ENCODE data around the gene PLEKHA7. TPM values are rescaled to one million over a fixed set of nuclear protein-coding genes. Genes with fewer than 3 reads are reported as not detected.
A peak's percentile ranks its signal among the peaks of the same experiment; 100 is the strongest.

Gene PLEKHA7
- total RNA-seq, 1 experiment from 2014 or later = 13.0 TPM

DNA sequence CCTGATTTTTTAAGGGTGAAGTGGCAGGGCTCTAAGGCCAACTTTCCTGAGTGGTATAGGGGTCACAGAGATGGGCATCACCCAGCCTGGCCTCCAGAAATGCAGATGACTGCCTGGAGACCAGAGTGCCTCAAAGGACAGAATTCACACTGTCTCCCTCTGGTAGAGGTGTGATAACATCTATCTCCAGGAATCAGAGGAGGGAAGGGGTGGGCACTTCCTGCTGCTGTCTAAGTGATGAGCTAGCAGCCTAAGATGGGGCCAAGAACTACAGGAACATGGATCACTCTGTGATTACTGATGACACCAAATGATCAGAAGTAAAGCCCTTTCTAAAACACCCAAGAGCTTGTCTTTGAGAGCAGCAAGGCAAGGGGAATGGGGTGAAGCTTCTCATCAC lies 213.8 kb downstream of the PLEKHA7 start (continued):
- TF ChIP-seq, protein P1, sequence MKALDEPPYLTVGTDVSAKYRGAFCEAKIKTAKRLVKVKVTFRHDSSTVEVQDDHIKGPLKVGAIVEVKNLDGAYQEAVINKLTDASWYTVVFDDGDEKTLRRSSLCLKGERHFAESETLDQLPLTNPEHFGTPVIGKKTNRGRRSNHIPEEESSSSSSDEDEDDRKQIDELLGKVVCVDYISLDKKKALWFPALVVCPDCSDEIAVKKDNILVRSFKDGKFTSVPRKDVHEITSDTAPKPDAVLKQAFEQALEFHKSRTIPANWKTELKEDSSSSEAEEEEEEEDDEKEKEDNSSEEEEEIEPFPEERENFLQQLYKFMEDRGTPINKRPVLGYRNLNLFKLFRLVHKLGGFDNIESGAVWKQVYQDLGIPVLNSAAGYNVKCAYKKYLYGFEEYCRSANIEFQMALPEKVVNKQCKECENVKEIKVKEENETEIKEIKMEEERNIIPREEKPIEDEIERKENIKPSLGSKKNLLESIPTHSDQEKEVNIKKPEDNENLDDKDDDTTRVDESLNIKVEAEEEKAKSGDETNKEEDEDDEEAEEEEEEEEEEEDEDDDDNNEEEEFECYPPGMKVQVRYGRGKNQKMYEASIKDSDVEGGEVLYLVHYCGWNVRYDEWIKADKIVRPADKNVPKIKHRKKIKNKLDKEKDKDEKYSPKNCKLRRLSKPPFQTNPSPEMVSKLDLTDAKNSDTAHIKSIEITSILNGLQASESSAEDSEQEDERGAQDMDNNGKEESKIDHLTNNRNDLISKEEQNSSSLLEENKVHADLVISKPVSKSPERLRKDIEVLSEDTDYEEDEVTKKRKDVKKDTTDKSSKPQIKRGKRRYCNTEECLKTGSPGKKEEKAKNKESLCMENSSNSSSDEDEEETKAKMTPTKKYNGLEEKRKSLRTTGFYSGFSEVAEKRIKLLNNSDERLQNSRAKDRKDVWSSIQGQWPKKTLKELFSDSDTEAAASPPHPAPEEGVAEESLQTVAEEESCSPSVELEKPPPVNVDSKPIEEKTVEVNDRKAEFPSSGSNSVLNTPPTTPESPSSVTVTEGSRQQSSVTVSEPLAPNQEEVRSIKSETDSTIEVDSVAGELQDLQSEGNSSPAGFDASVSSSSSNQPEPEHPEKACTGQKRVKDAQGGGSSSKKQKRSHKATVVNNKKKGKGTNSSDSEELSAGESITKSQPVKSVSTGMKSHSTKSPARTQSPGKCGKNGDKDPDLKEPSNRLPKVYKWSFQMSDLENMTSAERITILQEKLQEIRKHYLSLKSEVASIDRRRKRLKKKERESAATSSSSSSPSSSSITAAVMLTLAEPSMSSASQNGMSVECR (CRISPR knock-in tag; IDR thresholded peaks at IDR 0.05; ENCODE audit: borderline replicate concordance) = no peak
- TF ChIP-seq, protein P2, sequence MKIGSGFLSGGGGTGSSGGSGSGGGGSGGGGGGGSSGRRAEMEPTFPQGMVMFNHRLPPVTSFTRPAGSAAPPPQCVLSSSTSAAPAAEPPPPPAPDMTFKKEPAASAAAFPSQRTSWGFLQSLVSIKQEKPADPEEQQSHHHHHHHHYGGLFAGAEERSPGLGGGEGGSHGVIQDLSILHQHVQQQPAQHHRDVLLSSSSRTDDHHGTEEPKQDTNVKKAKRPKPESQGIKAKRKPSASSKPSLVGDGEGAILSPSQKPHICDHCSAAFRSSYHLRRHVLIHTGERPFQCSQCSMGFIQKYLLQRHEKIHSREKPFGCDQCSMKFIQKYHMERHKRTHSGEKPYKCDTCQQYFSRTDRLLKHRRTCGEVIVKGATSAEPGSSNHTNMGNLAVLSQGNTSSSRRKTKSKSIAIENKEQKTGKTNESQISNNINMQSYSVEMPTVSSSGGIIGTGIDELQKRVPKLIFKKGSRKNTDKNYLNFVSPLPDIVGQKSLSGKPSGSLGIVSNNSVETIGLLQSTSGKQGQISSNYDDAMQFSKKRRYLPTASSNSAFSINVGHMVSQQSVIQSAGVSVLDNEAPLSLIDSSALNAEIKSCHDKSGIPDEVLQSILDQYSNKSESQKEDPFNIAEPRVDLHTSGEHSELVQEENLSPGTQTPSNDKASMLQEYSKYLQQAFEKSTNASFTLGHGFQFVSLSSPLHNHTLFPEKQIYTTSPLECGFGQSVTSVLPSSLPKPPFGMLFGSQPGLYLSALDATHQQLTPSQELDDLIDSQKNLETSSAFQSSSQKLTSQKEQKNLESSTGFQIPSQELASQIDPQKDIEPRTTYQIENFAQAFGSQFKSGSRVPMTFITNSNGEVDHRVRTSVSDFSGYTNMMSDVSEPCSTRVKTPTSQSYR (CRISPR knock-in tag; IDR thresholded peaks at IDR 0.05) = no peak
- TF ChIP-seq PRRX2 (CRISPR knock-in tag; IDR thresholded peaks at IDR 0.05) = no peak
- TF ChIP-seq, protein P3, sequence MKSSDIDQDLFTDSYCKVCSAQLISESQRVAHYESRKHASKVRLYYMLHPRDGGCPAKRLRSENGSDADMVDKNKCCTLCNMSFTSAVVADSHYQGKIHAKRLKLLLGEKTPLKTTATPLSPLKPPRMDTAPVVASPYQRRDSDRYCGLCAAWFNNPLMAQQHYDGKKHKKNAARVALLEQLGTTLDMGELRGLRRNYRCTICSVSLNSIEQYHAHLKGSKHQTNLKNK (CRISPR knock-in tag; IDR thresholded peaks at IDR 0.05) = no peak
- TF ChIP-seq GRHL2 (CRISPR knock-in tag; IDR thresholded peaks at IDR 0.05; ENCODE audit: insufficient replicate concordance, severe bottlenecking) = no peak
- TF ChIP-seq, protein P4, sequence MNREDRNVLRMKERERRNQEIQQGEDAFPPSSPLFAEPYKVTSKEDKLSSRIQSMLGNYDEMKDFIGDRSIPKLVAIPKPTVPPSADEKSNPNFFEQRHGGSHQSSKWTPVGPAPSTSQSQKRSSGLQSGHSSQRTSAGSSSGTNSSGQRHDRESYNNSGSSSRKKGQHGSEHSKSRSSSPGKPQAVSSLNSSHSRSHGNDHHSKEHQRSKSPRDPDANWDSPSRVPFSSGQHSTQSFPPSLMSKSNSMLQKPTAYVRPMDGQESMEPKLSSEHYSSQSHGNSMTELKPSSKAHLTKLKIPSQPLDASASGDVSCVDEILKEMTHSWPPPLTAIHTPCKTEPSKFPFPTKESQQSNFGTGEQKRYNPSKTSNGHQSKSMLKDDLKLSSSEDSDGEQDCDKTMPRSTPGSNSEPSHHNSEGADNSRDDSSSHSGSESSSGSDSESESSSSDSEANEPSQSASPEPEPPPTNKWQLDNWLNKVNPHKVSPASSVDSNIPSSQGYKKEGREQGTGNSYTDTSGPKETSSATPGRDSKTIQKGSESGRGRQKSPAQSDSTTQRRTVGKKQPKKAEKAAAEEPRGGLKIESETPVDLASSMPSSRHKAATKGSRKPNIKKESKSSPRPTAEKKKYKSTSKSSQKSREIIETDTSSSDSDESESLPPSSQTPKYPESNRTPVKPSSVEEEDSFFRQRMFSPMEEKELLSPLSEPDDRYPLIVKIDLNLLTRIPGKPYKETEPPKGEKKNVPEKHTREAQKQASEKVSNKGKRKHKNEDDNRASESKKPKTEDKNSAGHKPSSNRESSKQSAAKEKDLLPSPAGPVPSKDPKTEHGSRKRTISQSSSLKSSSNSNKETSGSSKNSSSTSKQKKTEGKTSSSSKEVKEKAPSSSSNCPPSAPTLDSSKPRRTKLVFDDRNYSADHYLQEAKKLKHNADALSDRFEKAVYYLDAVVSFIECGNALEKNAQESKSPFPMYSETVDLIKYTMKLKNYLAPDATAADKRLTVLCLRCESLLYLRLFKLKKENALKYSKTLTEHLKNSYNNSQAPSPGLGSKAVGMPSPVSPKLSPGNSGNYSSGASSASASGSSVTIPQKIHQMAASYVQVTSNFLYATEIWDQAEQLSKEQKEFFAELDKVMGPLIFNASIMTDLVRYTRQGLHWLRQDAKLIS (CRISPR knock-in tag; IDR thresholded peaks at IDR 0.05; ENCODE audit: borderline replicate concordance) = no peak

DNA sequence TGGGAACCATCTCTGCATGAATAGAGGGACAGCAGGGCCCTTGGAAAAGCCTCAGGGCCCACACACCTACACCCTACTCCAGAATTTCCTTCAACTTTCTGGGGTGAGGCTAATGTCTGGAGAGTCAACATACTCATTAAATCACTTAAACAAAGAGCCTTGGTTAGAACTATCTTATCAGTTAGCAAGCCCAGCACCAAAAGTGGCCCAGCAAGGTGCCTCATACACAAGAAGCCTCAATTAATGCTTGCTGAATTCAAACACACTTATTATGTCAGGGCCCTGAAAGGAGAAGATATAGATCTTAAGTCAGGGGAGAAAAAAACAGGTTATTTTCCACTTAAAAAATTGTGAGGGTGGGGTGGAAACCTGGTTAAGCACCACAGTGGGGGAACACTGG lies 214.3 kb downstream of the PLEKHA7 start:
- H3K4me1 Mint-ChIP-seq = no peaks in the 10 kb centered on the region
- CTCF ChIA-PET = interaction anchor here (1.2 kb wide), 1 partner anchor 20 kb away, joined by 4 read pairs; no protein-coding TSS in a partner anchor
- H3K27ac Mint-ChIP-seq = peak overlapping the region; percentile 21; the same call in 1 of the 2 replicates
- DNase-seq (ENCODE audit: low spot score) (no peak), ATAC-seq (no peak)
- H3K27me3 Mint-ChIP-seq (ENCODE audit: low read depth) = no peaks in the 10 kb centered on the region
- no peak for TF ChIP-seq FOXK1 (CRISPR knock-in tag; IDR thresholded peaks at IDR 0.05)
- no peak for TF ChIP-seq MXD4 (CRISPR knock-in tag; IDR thresholded peaks at IDR 0.05; ENCODE audit: borderline replicate concordance)
- TF ChIP-seq RORB (CRISPR knock-in tag; IDR thresholded peaks at IDR 0.05) = no peak
- no peaks in the 10 kb centered on the region for H3K9me3 Mint-ChIP-seq
- POLR2A ChIA-PET = interaction anchor here (1.1 kb wide), 1 partner anchor 17 kb away, joined by 3 read pairs; no protein-coding TSS in a partner anchor
- peaks cover 6% of the 10 kb centered on the region for H3K36me3 Mint-ChIP-seq
- H3K4me3 Mint-ChIP-seq = no peak overlapping the region

DNA sequence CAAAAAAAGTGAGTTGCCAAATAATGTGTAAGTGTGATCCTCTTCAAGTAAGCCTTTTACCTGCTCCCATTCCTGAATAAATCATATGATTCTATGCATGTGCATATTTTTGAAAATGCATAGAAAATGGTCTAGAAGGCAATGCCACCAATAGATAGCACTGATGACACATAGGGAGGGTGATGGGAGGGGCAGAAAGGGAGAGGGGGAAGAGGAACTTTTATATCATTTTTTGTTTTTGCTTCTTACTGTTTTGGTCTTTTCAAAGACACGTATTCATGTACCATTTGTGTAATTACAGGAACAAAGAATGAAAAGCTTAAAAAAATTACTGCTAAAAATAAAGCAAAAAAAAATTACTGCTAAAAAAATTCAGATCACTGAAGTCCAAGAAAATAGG lies 215.0 kb downstream of the PLEKHA7 start:
- H3K27ac Mint-ChIP-seq = no peak overlapping the region
- H3K4me1 Mint-ChIP-seq = no peaks in the 10 kb centered on the region
- DNase-seq (ENCODE audit: low spot score) (no peak), ATAC-seq (no peak)
- ChIA-PET POLR2A (interaction anchor here (1.1 kb wide), 1 partner anchor 16 kb away, joined by 3 read pairs; no protein-coding TSS in a partner anchor), CTCF (no interaction called here)
- no peaks in the 10 kb centered on the region for H3K27me3 Mint-ChIP-seq (ENCODE audit: low read depth)
- H3K36me3 Mint-ChIP-seq = peaks cover 6% of the 10 kb centered on the region
- H3K9me3 Mint-ChIP-seq = no peaks in the 10 kb centered on the region
- no peak overlapping the region for H3K4me3 Mint-ChIP-seq
- no peak for TF ChIP-seq EMX1 (CRISPR knock-in tag; IDR thresholded peaks at IDR 0.05)
- TF ChIP-seq ZBTB21 (CRISPR knock-in tag; IDR thresholded peaks at IDR 0.05; ENCODE audit: borderline replicate concordance) = no peak
- TF ChIP-seq, protein P5, sequence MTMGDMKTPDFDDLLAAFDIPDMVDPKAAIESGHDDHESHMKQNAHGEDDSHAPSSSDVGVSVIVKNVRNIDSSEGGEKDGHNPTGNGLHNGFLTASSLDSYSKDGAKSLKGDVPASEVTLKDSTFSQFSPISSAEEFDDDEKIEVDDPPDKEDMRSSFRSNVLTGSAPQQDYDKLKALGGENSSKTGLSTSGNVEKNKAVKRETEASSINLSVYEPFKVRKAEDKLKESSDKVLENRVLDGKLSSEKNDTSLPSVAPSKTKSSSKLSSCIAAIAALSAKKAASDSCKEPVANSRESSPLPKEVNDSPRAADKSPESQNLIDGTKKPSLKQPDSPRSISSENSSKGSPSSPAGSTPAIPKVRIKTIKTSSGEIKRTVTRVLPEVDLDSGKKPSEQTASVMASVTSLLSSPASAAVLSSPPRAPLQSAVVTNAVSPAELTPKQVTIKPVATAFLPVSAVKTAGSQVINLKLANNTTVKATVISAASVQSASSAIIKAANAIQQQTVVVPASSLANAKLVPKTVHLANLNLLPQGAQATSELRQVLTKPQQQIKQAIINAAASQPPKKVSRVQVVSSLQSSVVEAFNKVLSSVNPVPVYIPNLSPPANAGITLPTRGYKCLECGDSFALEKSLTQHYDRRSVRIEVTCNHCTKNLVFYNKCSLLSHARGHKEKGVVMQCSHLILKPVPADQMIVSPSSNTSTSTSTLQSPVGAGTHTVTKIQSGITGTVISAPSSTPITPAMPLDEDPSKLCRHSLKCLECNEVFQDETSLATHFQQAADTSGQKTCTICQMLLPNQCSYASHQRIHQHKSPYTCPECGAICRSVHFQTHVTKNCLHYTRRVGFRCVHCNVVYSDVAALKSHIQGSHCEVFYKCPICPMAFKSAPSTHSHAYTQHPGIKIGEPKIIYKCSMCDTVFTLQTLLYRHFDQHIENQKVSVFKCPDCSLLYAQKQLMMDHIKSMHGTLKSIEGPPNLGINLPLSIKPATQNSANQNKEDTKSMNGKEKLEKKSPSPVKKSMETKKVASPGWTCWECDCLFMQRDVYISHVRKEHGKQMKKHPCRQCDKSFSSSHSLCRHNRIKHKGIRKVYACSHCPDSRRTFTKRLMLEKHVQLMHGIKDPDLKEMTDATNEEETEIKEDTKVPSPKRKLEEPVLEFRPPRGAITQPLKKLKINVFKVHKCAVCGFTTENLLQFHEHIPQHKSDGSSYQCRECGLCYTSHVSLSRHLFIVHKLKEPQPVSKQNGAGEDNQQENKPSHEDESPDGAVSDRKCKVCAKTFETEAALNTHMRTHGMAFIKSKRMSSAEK (CRISPR knock-in tag; IDR thresholded peaks at IDR 0.05; ENCODE audit: borderline replicate concordance) = no peak
- TF ChIP-seq CREB1 (CRISPR knock-in tag; IDR thresholded peaks at IDR 0.05) = no peak
- no peak for TF ChIP-seq ZNF121 (CRISPR knock-in tag; IDR thresholded peaks at IDR 0.05)
- TF ChIP-seq GTF2I (CRISPR knock-in tag; conservative IDR thresholded peaks at IDR 0.05) = no peak
- TF ChIP-seq RORB (CRISPR knock-in tag; IDR thresholded peaks at IDR 0.05) = no peak

All from WTC11 (cell line).